KG1 (cell line): ENCODE data around the gene MGMT.

Experiments
- DNase-seq: peaks from one replicate; lab custom pipeline; 2025; lab: John Stamatoyannopoulos, UW

The MGMT gene

GRCh38 chr10:129544205-129545202 lies 77.5 kb downstream of the MGMT start:
- no peak for DNase-seq

- no peak for DNase-seq
Observed at GRCh38 chr10:129545261-129545660, 78.2 kb downstream of the MGMT start.

GRCh38 chr10:129546106-129546505 lies 79.1 kb downstream of the MGMT start:
- DNase-seq: no peak

- DNase-seq: no peak
Observed at GRCh38 chr10:129547608-129548007, 80.6 kb downstream of the MGMT start.

GRCh38 chr10:129548600-129548999 lies 81.6 kb downstream of the MGMT start:
- DNase-seq: no peak

GRCh38 chr10:129550076-129550475 lies 83.0 kb downstream of the MGMT start:
- DNase-seq: no peak

- no peak for DNase-seq
Observed at GRCh38 chr10:129550658-129551057, 83.6 kb downstream of the MGMT start.

- no peak for DNase-seq
Observed at GRCh38 chr10:129552119-129552518, 85.1 kb downstream of the MGMT start.

- DNase-seq: no peak
Observed at GRCh38 chr10:129553928-129554327, 86.9 kb downstream of the MGMT start.

GRCh38 chr10:129556316-129556715 lies 89.3 kb downstream of the MGMT start:
- DNase-seq: no peak

- no peak for DNase-seq
Observed at GRCh38 chr10:129560361-129560760, 93.3 kb downstream of the MGMT start.

- no peak for DNase-seq
Observed at GRCh38 chr10:129562487-129562886, 95.4 kb downstream of the MGMT start.

GRCh38 chr10:129564923-129565322 lies 97.9 kb downstream of the MGMT start:
- no peak for DNase-seq

- no peak for DNase-seq
Observed at GRCh38 chr10:129568583-129569344, 101.7 kb downstream of the MGMT start.

- no peak for DNase-seq
Observed at GRCh38 chr10:129570185-129570584, 103.1 kb downstream of the MGMT start.

GRCh38 chr10:129579228-129579627 lies 112.2 kb downstream of the MGMT start:
- no peak for DNase-seq

- DNase-seq: no peak
Observed at GRCh38 chr10:129580010-129580409, 113.0 kb downstream of the MGMT start.

GRCh38 chr10:129580901-129581300 lies 113.9 kb downstream of the MGMT start:
- DNase-seq: no peak

- DNase-seq: no peak
Observed at GRCh38 chr10:129581827-129582411, 114.9 kb downstream of the MGMT start.

GRCh38 chr10:129583831-129584230 lies 116.8 kb downstream of the MGMT start:
- DNase-seq: no peak

GRCh38 chr10:129586898-129587443 lies 119.9 kb downstream of the MGMT start:
- DNase-seq: no peak

GRCh38 chr10:129589546-129589945 lies 122.5 kb downstream of the MGMT start:
- DNase-seq: no peak
